GM19397 (cell line): ENCODE data around the gene KCNK4.

ENCODE experiments used
- ATAC-seq: cut with Tn5 transposase; IDR thresholded peaks from one replicate; pipeline ENCODE4 v1.9.1; 2021; ENCODE audit warnings: mild to moderate bottlenecking, moderate library complexity; ENCODE audit not compliant: unreplicated experiment

Gene KCNK4

GRCh38 chr11:64289002-64289564 lies 2.0 kb upstream of the KCNK4 start:
- no peak for ATAC-seq

GRCh38 chr11:64290352-64291261 lies 495 bp upstream of the KCNK4 start:
- ATAC-seq, result no peak

- ATAC-seq, result no peak
These were observed 804 bp downstream of the KCNK4 start for GRCh38 chr11:64291752-64292459.

GRCh38 chr11:64292460-64293254 lies 1.6 kb downstream of the KCNK4 start:
- no peak for ATAC-seq

- ATAC-seq, result no peak
These were observed 3.7 kb downstream of the KCNK4 start for GRCh38 chr11:64294774-64295173.

- ATAC-seq, result no peak
These were observed 4.7 kb downstream of the KCNK4 start for GRCh38 chr11:64295760-64296159.

- no peak for ATAC-seq
These were observed 5.1 kb downstream of the KCNK4 start for GRCh38 chr11:64296236-64296635.

GRCh38 chr11:64296830-64297698 lies 6.0 kb downstream of the KCNK4 start:
- no peak for ATAC-seq

GRCh38 chr11:64297699-64298358 lies 6.7 kb downstream of the KCNK4 start:
- no peak for ATAC-seq

- no peak for ATAC-seq
These were observed 8.1 kb downstream of the KCNK4 start for GRCh38 chr11:64298966-64299846.

GRCh38 chr11:64299847-64300648 lies 8.9 kb downstream of the KCNK4 start, which contains the start of gene CATSPERZ:
CATSPERZ (plus strand) TSS chr11:64300358; CDS start chr11:64300411, 53 bp downstream.
- no peak for ATAC-seq

GRCh38 chr11:64303109-64304031 lies 12.3 kb downstream of the KCNK4 start:
- no peak for ATAC-seq

GRCh38 chr11:64304032-64304315 lies 12.9 kb downstream of the KCNK4 start:
- no peak for ATAC-seq

- ATAC-seq, result peak; percentile 25
These were observed 13.4 kb downstream of the KCNK4 start for GRCh38 chr11:64304316-64305072.

- peak; percentile 70 for ATAC-seq
These were observed 14.1 kb downstream of the KCNK4 start, which contains the start of gene ESRRA for GRCh38 chr11:64305075-64305690. ESRRA (plus strand) TSS chr11:64305524; CDS start chr11:64307180, 1,656 bp downstream.
